ENCODE measurements around the gene KIF3A.

DNA sequence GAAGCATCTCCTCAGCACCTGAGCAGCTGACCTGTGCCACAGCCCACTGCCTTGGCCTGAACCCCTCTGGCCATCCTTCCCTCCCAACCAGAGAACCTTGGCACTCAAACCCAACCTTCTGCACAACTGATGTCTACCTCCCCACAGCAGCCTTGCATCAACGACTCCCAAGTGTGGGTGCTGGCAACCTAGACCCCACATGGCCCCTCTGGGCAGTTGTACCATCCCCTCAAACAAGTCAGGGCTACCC is 29.4 kb upstream of the KIF3A start:
- TF ChIP-seq, protein P1, sequence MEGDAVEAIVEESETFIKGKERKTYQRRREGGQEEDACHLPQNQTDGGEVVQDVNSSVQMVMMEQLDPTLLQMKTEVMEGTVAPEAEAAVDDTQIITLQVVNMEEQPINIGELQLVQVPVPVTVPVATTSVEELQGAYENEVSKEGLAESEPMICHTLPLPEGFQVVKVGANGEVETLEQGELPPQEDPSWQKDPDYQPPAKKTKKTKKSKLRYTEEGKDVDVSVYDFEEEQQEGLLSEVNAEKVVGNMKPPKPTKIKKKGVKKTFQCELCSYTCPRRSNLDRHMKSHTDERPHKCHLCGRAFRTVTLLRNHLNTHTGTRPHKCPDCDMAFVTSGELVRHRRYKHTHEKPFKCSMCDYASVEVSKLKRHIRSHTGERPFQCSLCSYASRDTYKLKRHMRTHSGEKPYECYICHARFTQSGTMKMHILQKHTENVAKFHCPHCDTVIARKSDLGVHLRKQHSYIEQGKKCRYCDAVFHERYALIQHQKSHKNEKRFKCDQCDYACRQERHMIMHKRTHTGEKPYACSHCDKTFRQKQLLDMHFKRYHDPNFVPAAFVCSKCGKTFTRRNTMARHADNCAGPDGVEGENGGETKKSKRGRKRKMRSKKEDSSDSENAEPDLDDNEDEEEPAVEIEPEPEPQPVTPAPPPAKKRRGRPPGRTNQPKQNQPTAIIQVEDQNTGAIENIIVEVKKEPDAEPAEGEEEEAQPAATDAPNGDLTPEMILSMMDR (IDR thresholded peaks at IDR 0.05), result no peak
- TF ChIP-seq POLR2A (IDR thresholded peaks at IDR 0.05), result no peak
